GM19372 (cell line): ENCODE measurements around the gene CAB39.

Experiments used
- ATAC-seq: cut with Tn5 transposase; IDR thresholded peaks from one replicate; pipeline ENCODE4 v1.9.1; 2021; ENCODE audit warnings: mild to moderate bottlenecking, low read depth, moderate library complexity; ENCODE audit not compliant: unreplicated experiment

The CAB39 gene

GRCh38 chr2:230779126-230779525 is 66.5 kb downstream of the CAB39 start:
- ATAC-seq, result peak; percentile 20

- no peak for ATAC-seq
Measured at GRCh38 chr2:230779607-230780006, 67.0 kb downstream of the CAB39 start.

- ATAC-seq, result no peak
Measured at GRCh38 chr2:230781130-230781797, 68.6 kb downstream of the CAB39 start.

GRCh38 chr2:230783101-230783500 is 70.5 kb downstream of the CAB39 start:
- ATAC-seq, result no peak

GRCh38 chr2:230784795-230785194 is 72.2 kb downstream of the CAB39 start:
- no peak for ATAC-seq

- ATAC-seq, result no peak
Measured at GRCh38 chr2:230785346-230785745, 72.7 kb downstream of the CAB39 start.

GRCh38 chr2:230787101-230787500 is 74.5 kb downstream of the CAB39 start:
- no peak for ATAC-seq

- no peak for ATAC-seq
Measured at GRCh38 chr2:230788554-230789175, 76.0 kb downstream of the CAB39 start.

GRCh38 chr2:230790981-230791380 is 78.3 kb downstream of the CAB39 start:
- no peak for ATAC-seq

GRCh38 chr2:230793572-230794359 is 81.1 kb downstream of the CAB39 start:
- peak; percentile 58 for ATAC-seq

- no peak for ATAC-seq
Measured at GRCh38 chr2:230794497-230794896, 81.9 kb downstream of the CAB39 start.

- no peak for ATAC-seq
Measured at GRCh38 chr2:230795856-230796255, 83.2 kb downstream of the CAB39 start.

- no peak for ATAC-seq
Measured at GRCh38 chr2:230796280-230796862, 83.7 kb downstream of the CAB39 start.

GRCh38 chr2:230797515-230798495 is 85.2 kb downstream of the CAB39 start:
- no peak for ATAC-seq

GRCh38 chr2:230798769-230799399 is 86.2 kb downstream of the CAB39 start:
- ATAC-seq, result no peak

- ATAC-seq, result no peak
Measured at GRCh38 chr2:230805353-230806017, 92.8 kb downstream of the CAB39 start.

GRCh38 chr2:230807729-230808128 is 95.1 kb downstream of the CAB39 start:
- no peak for ATAC-seq

- no peak for ATAC-seq
Measured at GRCh38 chr2:230809015-230809414, 96.4 kb downstream of the CAB39 start.

- no peak for ATAC-seq
Measured at GRCh38 chr2:230809677-230810251, 97.1 kb downstream of the CAB39 start.
